ENCODE results near the gene PFN3. TPM values are rescaled to one million over a fixed set of nuclear protein-coding genes. Genes with fewer than 3 reads are reported as not detected.
A peak's percentile ranks its signal among the peaks of the same experiment; 100 is the strongest.

PFN3 gene
- total RNA-seq, 1 donor from 2014 or later = not detected

DNA sequence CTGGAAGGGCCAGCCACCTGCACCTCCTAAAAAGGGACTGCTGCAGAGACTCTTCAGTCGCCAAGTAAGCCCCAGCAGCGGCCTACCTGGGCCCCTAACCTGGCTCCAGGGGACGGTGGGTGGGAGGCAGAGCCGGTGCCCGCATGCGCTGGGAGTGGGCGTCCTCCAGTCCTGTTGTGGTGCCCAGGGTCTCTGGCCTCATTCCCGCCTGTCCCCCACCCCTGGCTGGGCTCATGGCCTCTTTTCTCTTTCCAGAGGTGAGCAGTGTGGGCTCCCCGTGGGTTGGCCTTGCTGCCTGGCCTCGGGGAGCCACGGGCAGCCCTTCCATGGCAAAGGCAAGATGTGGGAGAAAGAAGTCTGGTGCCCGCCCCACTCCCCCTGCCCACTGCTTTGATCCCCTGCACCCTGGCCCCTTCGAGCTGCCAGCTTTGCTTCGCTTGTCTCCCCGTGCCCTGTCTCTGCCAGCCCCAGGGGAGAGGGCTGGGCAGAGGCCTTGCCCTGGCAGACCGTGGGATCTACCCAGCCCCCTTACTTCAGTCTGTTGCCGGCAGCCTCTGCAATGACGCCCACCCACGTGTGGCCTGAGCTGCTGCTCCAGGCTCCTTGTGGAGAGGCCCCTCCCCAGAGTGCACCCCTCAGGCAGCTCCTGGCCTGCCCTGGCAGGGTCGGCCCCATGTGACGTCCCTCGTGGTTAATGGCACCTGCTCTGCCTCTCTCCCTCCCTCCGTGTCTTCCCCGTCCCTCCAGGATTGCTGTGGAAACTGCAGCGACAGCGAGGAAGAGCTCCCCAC lies 40.7 kb upstream of the PFN3 start:
- Mint-ChIP-seq H3K9me3 (no peaks in the 10 kb centered on the region), H3K4me1 (peaks cover 18% of the 10 kb centered on the region), H3K4me3 (peak overlapping the region; percentile 21), H3K36me3 (peaks cover 21% of the 10 kb centered on the region), H3K27me3 (ENCODE audit: insufficient read depth, low read depth) (peaks cover 15% of the 10 kb centered on the region), H3K27ac (no peak overlapping the region)
- Histone ChIP-seq H3K36me3 (no peaks in the 10 kb centered on the region), H3K4me3 (no peak overlapping the region), H4K20me1 (ENCODE audit: low read depth) (no peaks in the 10 kb centered on the region), H3K4me2 (no peak overlapping the region), H3K27ac (no peak overlapping the region), H3K9ac (no peak overlapping the region), H3K79me2 (ENCODE audit: low read depth) (no peaks in the 10 kb centered on the region), H3K27me3 (no peaks in the 10 kb centered on the region), H2AFZ (replicated peaks) (no peak overlapping the region), H3F3A (ENCODE audit: low read depth) (peaks cover 14% of the 10 kb centered on the region), H3K4me1 (peaks cover 6% of the 10 kb centered on the region), H3K9me3 (ENCODE audit: low read depth) (no peaks in the 10 kb centered on the region)
- TF ChIP-seq, protein P1, sequence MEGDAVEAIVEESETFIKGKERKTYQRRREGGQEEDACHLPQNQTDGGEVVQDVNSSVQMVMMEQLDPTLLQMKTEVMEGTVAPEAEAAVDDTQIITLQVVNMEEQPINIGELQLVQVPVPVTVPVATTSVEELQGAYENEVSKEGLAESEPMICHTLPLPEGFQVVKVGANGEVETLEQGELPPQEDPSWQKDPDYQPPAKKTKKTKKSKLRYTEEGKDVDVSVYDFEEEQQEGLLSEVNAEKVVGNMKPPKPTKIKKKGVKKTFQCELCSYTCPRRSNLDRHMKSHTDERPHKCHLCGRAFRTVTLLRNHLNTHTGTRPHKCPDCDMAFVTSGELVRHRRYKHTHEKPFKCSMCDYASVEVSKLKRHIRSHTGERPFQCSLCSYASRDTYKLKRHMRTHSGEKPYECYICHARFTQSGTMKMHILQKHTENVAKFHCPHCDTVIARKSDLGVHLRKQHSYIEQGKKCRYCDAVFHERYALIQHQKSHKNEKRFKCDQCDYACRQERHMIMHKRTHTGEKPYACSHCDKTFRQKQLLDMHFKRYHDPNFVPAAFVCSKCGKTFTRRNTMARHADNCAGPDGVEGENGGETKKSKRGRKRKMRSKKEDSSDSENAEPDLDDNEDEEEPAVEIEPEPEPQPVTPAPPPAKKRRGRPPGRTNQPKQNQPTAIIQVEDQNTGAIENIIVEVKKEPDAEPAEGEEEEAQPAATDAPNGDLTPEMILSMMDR (IDR thresholded peaks at IDR 0.05) = no peak
- TF ChIP-seq EZH2phosphoT487 (IDR thresholded peaks at IDR 0.05) (no peak), EZH2 (IDR thresholded peaks at IDR 0.05) (no peak)
- no peak for DNase-seq (ENCODE audit: low spot score)

GRCh38 chr5:177440211-177440989 lies 39.9 kb upstream of the PFN3 start:
- Mint-ChIP-seq H3K4me1 (peaks cover 11% of the 10 kb centered on the region), H3K27me3 (ENCODE audit: insufficient read depth, low read depth) (peaks cover 13% of the 10 kb centered on the region), H3K9me3 (no peaks in the 10 kb centered on the region), H3K27ac (no peak overlapping the region), H3K4me3 (no peak overlapping the region), H3K36me3 (peaks cover 21% of the 10 kb centered on the region)
- Histone ChIP-seq H3K4me3 (no peak overlapping the region), H3F3A (ENCODE audit: low read depth) (peaks cover 13% of the 10 kb centered on the region), H3K9ac (no peak overlapping the region), H2AFZ (replicated peaks) (no peak overlapping the region), H3K27ac (no peak overlapping the region), H4K20me1 (ENCODE audit: low read depth) (no peaks in the 10 kb centered on the region), H3K27me3 (no peaks in the 10 kb centered on the region), H3K9me3 (ENCODE audit: low read depth) (no peaks in the 10 kb centered on the region), H3K79me2 (ENCODE audit: low read depth) (no peaks in the 10 kb centered on the region), H3K36me3 (no peaks in the 10 kb centered on the region), H3K4me1 (no peaks in the 10 kb centered on the region), H3K4me2 (no peak overlapping the region)
- no peak for DNase-seq (ENCODE audit: low spot score)
- no peak for TF ChIP-seq EZH2phosphoT487 (IDR thresholded peaks at IDR 0.05)
- TF ChIP-seq, protein P1 (IDR thresholded peaks at IDR 0.05) = no peak
- no peak for TF ChIP-seq EZH2 (IDR thresholded peaks at IDR 0.05)

DNA sequence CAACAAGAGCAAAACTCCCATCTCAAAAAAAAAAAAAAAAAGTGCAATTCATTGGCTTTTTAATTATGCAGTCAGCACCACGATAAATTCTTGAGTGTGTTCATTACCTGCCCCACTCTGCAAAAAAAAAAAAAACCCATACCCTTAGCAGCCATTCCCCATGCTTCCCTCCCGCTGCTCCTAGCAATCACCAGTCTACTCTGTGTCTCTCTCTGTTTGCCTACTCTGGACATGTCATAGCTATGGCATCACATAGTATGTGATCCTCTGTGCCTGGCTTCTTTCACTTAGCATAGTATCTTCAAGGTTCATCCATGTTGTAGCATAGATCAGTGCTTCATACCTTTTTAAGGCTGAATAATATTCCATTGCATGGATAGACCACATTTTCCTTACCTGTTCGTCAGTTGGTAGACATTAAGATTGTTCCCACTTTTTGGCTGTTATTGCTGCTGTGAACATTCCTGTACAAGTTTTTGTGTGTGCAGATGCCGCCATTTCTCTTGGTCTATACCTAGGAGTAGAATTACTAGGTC lies 39.1 kb upstream of the PFN3 start:
- Mint-ChIP-seq H3K36me3 (peaks cover 21% of the 10 kb centered on the region), H3K4me3 (no peak overlapping the region)
- TF ChIP-seq EZH2phosphoT487 (IDR thresholded peaks at IDR 0.05) = no peak
- TF ChIP-seq EZH2 (IDR thresholded peaks at IDR 0.05) = no peak
- TF ChIP-seq, protein P1 (IDR thresholded peaks at IDR 0.05) = no peak

More for the DNA sequence above, 39.1 kb upstream of the PFN3 start:
- Histone ChIP-seq H3K4me3 (no peak overlapping the region), H3K79me2 (ENCODE audit: low read depth) (no peaks in the 10 kb centered on the region), H3F3A (ENCODE audit: low read depth) (peaks cover 6% of the 10 kb centered on the region), H4K20me1 (ENCODE audit: low read depth) (no peaks in the 10 kb centered on the region), H3K9me3 (ENCODE audit: low read depth) (no peaks in the 10 kb centered on the region), H3K4me1 (no peaks in the 10 kb centered on the region), H3K9ac (no peak overlapping the region), H3K4me2 (no peak overlapping the region), H3K36me3 (no peaks in the 10 kb centered on the region), H2AFZ (replicated peaks) (no peak overlapping the region), H3K27ac (no peak overlapping the region), H3K27me3 (no peaks in the 10 kb centered on the region)
- DNase-seq (ENCODE audit: low spot score) = no peak
- H3K4me1 Mint-ChIP-seq = peaks cover 3% of the 10 kb centered on the region
- no peak overlapping the region for H3K27ac Mint-ChIP-seq
- H3K9me3 Mint-ChIP-seq = no peaks in the 10 kb centered on the region
- peaks cover 10% of the 10 kb centered on the region for H3K27me3 Mint-ChIP-seq (ENCODE audit: insufficient read depth, low read depth)
